HepG2 (cell line): ENCODE results near the gene ACSS1. TPM values are rescaled to one million over a fixed set of nuclear protein-coding genes. Genes with fewer than 3 reads are reported as not detected.

Experiments used
- ATAC-seq: fragments of 200-7000 bp; cut with Tn5 transposase; 3 replicates; pipeline ENCODE4 v1.9.1; 2020; ENCODE audit warnings: mild to moderate bottlenecking, moderate library complexity
- BruUV-seq: library from RNA; stranded (reverse); fragments of 400-500 nt; replicated peaks from 2 replicates; lab custom pipeline; 2021; lab: Mats Ljungman, UMichigan
- CTCF ChIA-PET: fragments of 300-600 bp; formaldehyde crosslinking; extraction: SDS; loops from one replicate; lab custom pipeline; 2021; ENCODE audit warnings: low total read pairs, inconsistent platforms, low intra/inter-chr PET ratio; lab: Yijun Ruan, JAX
- POLR2A ChIA-PET: fragments of 350-600 bp; sonication (Branson Sonifier 250); formaldehyde crosslinking; loops from one replicate; lab custom pipeline; 2020; ENCODE audit warnings: antibody characterized with exemption, inconsistent platforms; lab: Yijun Ruan, JAX
- DNase-seq: peaks from one replicate; pipeline ENCODE4 v3.0.0-alpha.2; 2015; ENCODE audit warnings: low spot score
- FAIRE-seq: peaks from 3 replicates; lab custom pipeline; 2011; peaks lifted over from hg19 to GRCh38; lab: Jason Lieb, UNC
- H2AFZ ChIP-seq: one replicate; pipeline ENCODE4 v1.6.1; 2011; ENCODE audit warnings: low read length, inconsistent platforms
- H3K27ac ChIP-seq: fragments of 300-600 bp; 3 replicates; pipeline ENCODE4 v1.8.0; 2011; ENCODE audit warnings: mixed run types, mild to moderate bottlenecking, mixed read lengths, low read length, inconsistent platforms; ENCODE audit not compliant: insufficient read depth; ENCODE audit errors: extremely low read length
- H3K27me3 ChIP-seq, 2 experiments: fragments of 200-600 bp in 1 of 2; 2 replicates in 1 of 2; 3 replicates in 1 of 2; pipeline versions ENCODE4 v1.6.0 to v1.8.0; 2011; ENCODE audit warnings: low read length in 2 of 2, mild to moderate bottlenecking in 2 of 2, moderate library complexity in 2 of 2, inconsistent platforms in 1 of 2; ENCODE audit not compliant: insufficient read depth in 2 of 2, control insufficient read depth in 1 of 2
- H3K36me3 ChIP-seq, 2 experiments: fragments of 200-600 bp in 1 of 2; replicated peaks in 1 of 2; 2 replicates in 1 of 2; 3 replicates in 1 of 2; pipeline versions ENCODE4 v1.5.1 to v1.8.0; 2011; ENCODE audit warnings: low read length in 2 of 2, inconsistent platforms in 1 of 2; ENCODE audit not compliant: insufficient read depth in 2 of 2, control insufficient read depth in 1 of 2
- H3K4me1 ChIP-seq: 2 replicates; pipeline ENCODE4 v1.5.1; 2012; ENCODE audit warnings: low read length, inconsistent platforms; ENCODE audit not compliant: insufficient read depth
- H3K4me2 ChIP-seq: 2 replicates; pipeline ENCODE4 v1.6.0; 2011; ENCODE audit warnings: low read depth, low read length, inconsistent platforms
- H3K4me3 ChIP-seq, 3 experiments: fragments of 200-600 bp in 1 of 3; sonication (generic), shearing (Covaris generic) in 1 of 3; replicated peaks in 1 of 3; 2 replicates each; pipeline ENCODE4 v1.5.1; 2011 to 2016; ENCODE audit warnings: low read length in 3 of 3, inconsistent platforms in 2 of 3, low read depth in 2 of 3, mild to moderate bottlenecking in 2 of 3, control low read depth in 1 of 3, mixed read lengths in 1 of 3; ENCODE audit not compliant: insufficient read depth in 1 of 3
- H3K79me2 ChIP-seq: one replicate; pipeline ENCODE4 v1.6.1; 2011; ENCODE audit warnings: low read length, inconsistent platforms; ENCODE audit not compliant: insufficient read depth
- H3K9ac ChIP-seq: 2 replicates; pipeline ENCODE4 v1.6.0; 2011; ENCODE audit warnings: mild to moderate bottlenecking, low read depth, low read length, inconsistent platforms; ENCODE audit not compliant: insufficient read depth
- H3K9me3 ChIP-seq: 2 replicates; pipeline ENCODE4 v1.5.1; 2012; ENCODE audit warnings: mild to moderate bottlenecking, low read length
- H4K20me1 ChIP-seq: 2 replicates; pipeline ENCODE4 v1.6.0; 2011; ENCODE audit warnings: inconsistent platforms, mild to moderate bottlenecking, low read length, moderate library complexity; ENCODE audit not compliant: insufficient read depth
- JUND ChIP-seq: sonication (generic); formaldehyde crosslinking; IDR thresholded peaks from 2 replicates; pipeline ENCODE4 v1.8.0; 2022; ENCODE audit warnings: mild to moderate bottlenecking, missing genetic modification reagents
- MED1 ChIP-seq: sonication (generic); formaldehyde crosslinking; IDR thresholded peaks from 2 replicates; pipeline ENCODE4 v1.4.0; 2020; ENCODE audit warnings: missing genetic modification reagents
- NCOR1 ChIP-seq: fragments of 200-600 bp; sonication (generic); IDR thresholded peaks from 2 replicates; pipeline ENCODE4 v1.7.0; 2017; ENCODE audit warnings: antibody characterized with exemption, low read length, borderline replicate concordance
- SPEN ChIP-seq: sonication (generic); formaldehyde crosslinking; IDR thresholded peaks from 2 replicates; pipeline ENCODE4 v1.5.1; 2020; ENCODE audit warnings: low read depth, mild to moderate bottlenecking, missing genetic modification reagents
- ZNF737 ChIP-seq: sonication (generic); formaldehyde crosslinking; IDR thresholded peaks from 2 replicates; pipeline ENCODE4 v1.5.0; 2020; ENCODE audit warnings: missing genetic modification reagents, mild to moderate bottlenecking, borderline replicate concordance
- ZSCAN20 ChIP-seq: sonication (generic); formaldehyde crosslinking; IDR thresholded peaks from 2 replicates; pipeline ENCODE4 v1.4.0; 2020; ENCODE audit warnings: missing genetic modification reagents, mild to moderate bottlenecking, borderline replicate concordance
- WGBS: methylation state at CpG from one replicate; pipeline ENCODE4 v1.1.6; 2017; ENCODE audit warnings: low lambda C conversion rate; 5-methylcytosine and 5-hydroxymethylcytosine counted together
- in situ Hi-C: cut with HindIII; loops from 2 replicates; pipeline ENCODE4 v1.10.0; 2017; ENCODE audit warnings: low pct_unique_long_range_greater_than_20kb; ENCODE audit not compliant: extremely low pct_ligation_motif_present
- intact Hi-C: fragments of 100-400 bp; cut with micrococcal nuclease; formaldehyde crosslinking; loops from one replicate; pipeline ENCODE4 v1.10.0; 2022; ENCODE audit not compliant: unreplicated experiment
- polyA plus RNA-seq, 8 experiments: library from polyadenylated mRNA; depleted of rRNA in 3 of 8; stranded (reverse) in 7 of 8; unstranded in 1 of 8; fragments of >200 nt; fragmentation: Illumina TruSeq in 4 of 8; extraction: Trizol in 4 of 8; gene quantifications; 2 replicates each; pipeline versions ENCODE4 v1.2.1 to v1.2.3, GENCODE V29; 2011 to 2016; ENCODE audit warnings: low read depth in 4 of 8, missing spikeins in 1 of 8, mixed read lengths in 1 of 8; ENCODE audit not compliant: insufficient read depth in 1 of 8
- total RNA-seq, 5 experiments: library from RNA; depleted of rRNA; stranded (reverse); fragments of >200 nt; fragmentation: Illumina TruSeq; extraction: Trizol; gene quantifications; 2 replicates each; pipeline ENCODE4 v1.2.3, GENCODE V29; 2016; ENCODE audit warnings: low read depth in 1 of 5
- TF ChIP-seq, protein P1 (sequence below), 2 experiments: sonication (generic) in 1 of 2; formaldehyde crosslinking in 1 of 2; IDR thresholded peaks; 2 replicates each; pipeline versions ENCODE4 v1.6.1 to v1.9.0; 2014 to 2022; ENCODE audit warnings: antibody characterized with exemption in 1 of 2, borderline replicate concordance in 1 of 2, inconsistent platforms in 1 of 2, low read depth in 1 of 2, missing genetic modification reagents in 1 of 2
- TF ChIP-seq, protein P2 (sequence below): sonication (generic); formaldehyde crosslinking; IDR thresholded peaks from 2 replicates; pipeline ENCODE4 v1.5.0; 2020; ENCODE audit warnings: missing genetic modification reagents

The ACSS1 gene
- total and polyA plus RNA-seq, 2 of the 13 experiments (the other 11 are each of a cell fraction or from before 2014, with no cell fraction given): 15.2 to 41.6 TPM

DNA sequence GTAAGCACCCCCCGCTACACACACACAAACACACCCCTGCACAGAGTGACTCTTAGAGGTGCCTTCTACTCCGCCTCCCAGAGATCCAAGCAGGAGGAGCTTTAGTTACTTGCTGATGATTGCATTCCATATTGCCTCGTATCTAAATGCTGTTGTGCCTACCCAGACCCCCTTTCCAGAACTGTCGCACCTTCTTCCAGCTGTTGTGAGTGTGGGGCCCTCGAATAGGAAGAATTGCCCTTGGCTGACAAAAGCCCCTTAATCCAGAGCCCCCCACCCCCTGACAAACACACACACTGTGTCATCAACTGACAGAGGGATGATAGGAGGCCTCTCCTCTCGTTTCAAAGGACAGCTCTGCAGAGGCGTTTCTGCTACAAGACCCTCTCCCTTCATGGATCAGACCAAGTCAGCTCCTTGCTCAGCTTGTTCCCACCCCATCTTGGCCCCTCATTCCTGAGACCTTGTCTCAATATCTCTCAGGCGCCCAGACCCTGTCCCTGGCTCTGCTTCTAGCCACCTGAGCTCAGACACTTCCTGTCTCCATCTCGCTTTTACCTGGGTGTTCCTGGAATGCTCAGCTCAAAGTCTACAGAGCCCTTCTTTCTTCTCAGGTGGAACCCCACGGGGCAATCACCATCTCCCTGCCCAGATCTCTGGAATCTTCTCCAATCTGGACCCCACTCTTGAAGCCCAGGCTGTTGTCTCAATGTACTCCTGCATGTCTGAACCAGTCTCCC, 28.0 kb upstream of the ACSS1 start:
- TF ChIP-seq, protein P1, sequence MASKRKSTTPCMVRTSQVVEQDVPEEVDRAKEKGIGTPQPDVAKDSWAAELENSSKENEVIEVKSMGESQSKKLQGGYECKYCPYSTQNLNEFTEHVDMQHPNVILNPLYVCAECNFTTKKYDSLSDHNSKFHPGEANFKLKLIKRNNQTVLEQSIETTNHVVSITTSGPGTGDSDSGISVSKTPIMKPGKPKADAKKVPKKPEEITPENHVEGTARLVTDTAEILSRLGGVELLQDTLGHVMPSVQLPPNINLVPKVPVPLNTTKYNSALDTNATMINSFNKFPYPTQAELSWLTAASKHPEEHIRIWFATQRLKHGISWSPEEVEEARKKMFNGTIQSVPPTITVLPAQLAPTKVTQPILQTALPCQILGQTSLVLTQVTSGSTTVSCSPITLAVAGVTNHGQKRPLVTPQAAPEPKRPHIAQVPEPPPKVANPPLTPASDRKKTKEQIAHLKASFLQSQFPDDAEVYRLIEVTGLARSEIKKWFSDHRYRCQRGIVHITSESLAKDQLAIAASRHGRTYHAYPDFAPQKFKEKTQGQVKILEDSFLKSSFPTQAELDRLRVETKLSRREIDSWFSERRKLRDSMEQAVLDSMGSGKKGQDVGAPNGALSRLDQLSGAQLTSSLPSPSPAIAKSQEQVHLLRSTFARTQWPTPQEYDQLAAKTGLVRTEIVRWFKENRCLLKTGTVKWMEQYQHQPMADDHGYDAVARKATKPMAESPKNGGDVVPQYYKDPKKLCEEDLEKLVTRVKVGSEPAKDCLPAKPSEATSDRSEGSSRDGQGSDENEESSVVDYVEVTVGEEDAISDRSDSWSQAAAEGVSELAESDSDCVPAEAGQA (IDR thresholded peaks at IDR 0.05; ENCODE audit: low read depth): no peak
- TF ChIP-seq, protein P1 (CRISPR knock-in tag; IDR thresholded peaks at IDR 0.05; ENCODE audit: borderline replicate concordance): no peak
- TF ChIP-seq SPEN (CRISPR knock-in tag): no peak
- TF ChIP-seq NCOR1: no peak
- TF ChIP-seq ZNF737 (CRISPR knock-in tag): no peak
- no peak for TF ChIP-seq MED1 (CRISPR knock-in tag)
- TF ChIP-seq ZSCAN20 (CRISPR knock-in tag): no peak
- TF ChIP-seq, protein P2, sequence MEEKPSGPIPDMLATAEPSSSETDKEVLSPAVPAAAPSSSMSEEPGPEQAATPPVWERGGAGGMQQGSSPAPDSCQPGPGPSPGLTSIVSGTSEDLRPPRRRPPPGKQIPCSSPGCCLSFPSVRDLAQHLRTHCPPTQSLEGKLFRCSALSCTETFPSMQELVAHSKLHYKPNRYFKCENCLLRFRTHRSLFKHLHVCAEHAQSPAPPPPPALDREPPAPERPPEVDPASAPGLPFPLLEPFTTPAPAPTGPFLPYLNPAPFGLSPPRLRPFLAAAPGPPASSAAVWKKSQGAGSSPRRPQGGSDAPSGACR (CRISPR knock-in tag): no peak
- TF ChIP-seq JUND (CRISPR knock-in tag): no peak
- Histone ChIP-seq H3K79me2 (no peaks in the 10 kb centered on the region), H3K27me3 (peaks cover 20 to 78% of the 10 kb centered on the region in 2 experiments), H3K27ac (no peak overlapping the region), H4K20me1 (no peaks in the 10 kb centered on the region; the same call in 1 of the 2 replicates), H3K4me2 (no peak overlapping the region), H2AFZ (no peak overlapping the region), H3K9me3 (no peaks in the 10 kb centered on the region), H3K4me1 (no peaks in the 10 kb centered on the region), H3K4me3 (no peak overlapping the region), H3K36me3 (no peaks in the 10 kb centered on the region), H3K9ac (no peak overlapping the region)
- ChIA-PET CTCF (no interaction called here), POLR2A (no interaction called here)
- BruUV-seq: no TSS peak
- intact Hi-C loops (no loop called here), in situ Hi-C loops (no loop called here)
- DNase-seq (no peak), ATAC-seq (no peak), FAIRE-seq (no peak)
- 14% methylated on average over 10 of the region's 10 CpGs for WGBS
